GM20000 (cell line): Measurements from ENCODE around the gene OR10J5.

Experiments used
- DNase-seq: peaks from one replicate; pipeline ENCODE4 v3.0.0; 2012; ENCODE audit warnings: low spot score
- CTCF ChIP-seq: IDR thresholded peaks from 2 replicates; pipeline ENCODE4 v1.5.1; 2012; ENCODE audit warnings: mild to moderate bottlenecking, control low read depth; ENCODE audit errors: extremely low read depth, missing control alignments

Gene OR10J5

GRCh38 chr1:159535907-159536306 is at the start of gene OR10J5:
Gene OR10J5 (minus strand): TSS chr1:159536007. CDS start chr1:159536007, 0 bp downstream.
- TF ChIP-seq CTCF, result no peak
- no peak for DNase-seq

- TF ChIP-seq CTCF, result no peak
These were observed 48.7 kb upstream of the OR10J5 start for GRCh38 chr1:159584536-159584935.

GRCh38 chr1:159581422-159581821 is 45.6 kb upstream of the OR10J5 start:
- TF ChIP-seq CTCF, result no peak
- DNase-seq, result no peak

More at GRCh38 chr1:159584536-159584935, 48.7 kb upstream of the OR10J5 start:
- no peak for DNase-seq

GRCh38 chr1:159580340-159580739 is 44.5 kb upstream of the OR10J5 start:
- DNase-seq, result peak; percentile 11
- no peak for TF ChIP-seq CTCF

GRCh38 chr1:159577446-159577845 is 41.6 kb upstream of the OR10J5 start:
- TF ChIP-seq CTCF, result no peak
- DNase-seq, result no peak

GRCh38 chr1:159562680-159563079 is 26.9 kb upstream of the OR10J5 start:
- TF ChIP-seq CTCF, result no peak
- no peak for DNase-seq

- TF ChIP-seq CTCF, result no peak
- no peak for DNase-seq
These were observed 25.7 kb upstream of the OR10J5 start for GRCh38 chr1:159561497-159561896.
